CD4-positive, alpha-beta T cell treated with Interleukin-2 at 100 ng/mL for 4 hours (primary cell): ENCODE results near the gene SELPLG.
"Not testable (repeated sequence)": the region's sequence is repeated elsewhere in the genome, so short reads cannot be mapped to it uniquely, and the experiment has no call there.

Experiments used
- DNase-seq: peaks from one replicate; pipeline ENCODE4 v3.0.0-alpha.2; 2020; ENCODE audit warnings: low spot score

SELPLG gene

DNA sequence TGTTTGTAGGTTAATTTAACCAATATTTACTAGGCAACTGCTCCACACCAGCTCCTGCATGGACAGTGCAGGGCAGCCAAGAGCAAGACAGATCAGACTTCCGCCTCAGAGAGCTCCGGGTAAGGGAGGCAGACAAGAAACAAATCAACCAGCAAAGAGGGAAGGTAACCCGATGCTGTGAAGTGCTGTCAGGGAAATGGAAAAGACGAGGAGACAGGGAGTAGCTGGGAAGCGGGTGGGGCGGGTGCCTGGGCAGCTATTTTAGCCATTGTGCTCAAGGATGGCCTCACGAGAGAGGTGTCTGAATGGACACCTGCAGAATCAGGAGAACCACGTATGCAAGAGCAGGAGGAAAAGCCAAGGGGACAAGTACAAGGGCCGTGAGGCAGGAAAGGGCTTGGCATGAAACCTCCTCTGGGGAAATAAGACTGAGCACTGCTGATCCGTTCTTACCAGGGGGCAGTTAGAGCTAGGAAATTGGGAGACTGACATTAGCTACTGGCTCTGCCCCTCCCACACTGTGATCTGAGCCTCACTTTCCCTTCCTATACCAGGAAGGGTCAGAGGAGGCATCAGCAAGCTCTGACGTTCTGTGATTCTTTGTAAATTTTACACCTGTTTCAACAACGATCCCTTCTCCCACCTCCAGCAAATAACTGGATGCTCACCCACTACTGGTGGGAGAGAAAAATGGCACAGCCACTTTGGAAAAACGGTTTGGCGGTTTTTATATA, 29.3 kb downstream of the SELPLG start:
- no peak for DNase-seq

DNA sequence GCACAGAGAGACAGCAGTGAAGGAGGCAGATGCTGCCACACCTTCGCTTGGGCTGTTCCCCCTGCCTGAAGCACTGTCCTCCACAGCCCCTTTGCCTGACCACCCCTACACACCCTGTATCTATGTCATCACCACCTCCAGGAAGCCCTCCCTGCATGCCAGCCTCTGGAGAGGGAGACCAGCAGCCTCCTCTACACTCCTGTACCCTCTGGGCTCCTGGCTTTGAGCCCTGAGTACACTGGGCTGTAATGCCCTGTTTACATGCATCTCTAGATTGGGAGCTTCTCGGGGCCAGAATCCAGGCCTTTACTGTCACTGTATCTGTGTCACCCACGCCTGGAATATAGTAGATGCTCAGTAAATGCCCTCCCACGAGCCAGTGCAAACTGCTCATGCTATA, 30.0 kb downstream of the SELPLG start:
- no peak for DNase-seq

GRCh38 chr12:108602976-108603704, 30.6 kb downstream of the SELPLG start:
- DNase-seq, result no peak

DNA sequence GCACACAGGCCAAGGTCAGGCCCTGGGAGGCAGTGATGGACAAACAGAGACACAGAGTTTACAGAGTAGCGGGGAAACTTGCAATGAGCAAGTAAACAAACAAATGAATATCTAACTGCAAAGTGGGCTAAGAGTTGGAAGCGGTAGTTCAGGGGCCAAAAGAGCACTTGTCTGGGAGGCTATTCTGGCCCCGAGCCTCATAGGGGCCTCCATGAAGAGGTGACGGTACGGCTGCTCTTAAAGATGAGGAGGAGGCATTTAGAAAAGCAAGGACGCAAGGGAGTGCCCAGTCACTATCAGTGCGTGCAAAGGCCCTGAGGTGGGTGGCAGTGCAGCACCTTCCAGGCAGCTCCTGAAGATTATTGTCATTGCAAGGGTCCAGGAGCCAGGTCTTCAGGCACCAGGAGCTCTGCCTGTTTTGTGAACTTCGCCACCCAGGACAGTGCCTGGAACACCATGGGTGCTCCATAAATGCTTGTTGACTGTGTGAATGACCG, 31.4 kb downstream of the SELPLG start:
- no peak for DNase-seq

GRCh38 chr12:108600702-108601007, 33.0 kb downstream of the SELPLG start:
- DNase-seq, result no peak

- no peak for DNase-seq
These were observed 33.6 kb downstream of the SELPLG start for GRCh38 chr12:108599948-108600701.

DNA sequence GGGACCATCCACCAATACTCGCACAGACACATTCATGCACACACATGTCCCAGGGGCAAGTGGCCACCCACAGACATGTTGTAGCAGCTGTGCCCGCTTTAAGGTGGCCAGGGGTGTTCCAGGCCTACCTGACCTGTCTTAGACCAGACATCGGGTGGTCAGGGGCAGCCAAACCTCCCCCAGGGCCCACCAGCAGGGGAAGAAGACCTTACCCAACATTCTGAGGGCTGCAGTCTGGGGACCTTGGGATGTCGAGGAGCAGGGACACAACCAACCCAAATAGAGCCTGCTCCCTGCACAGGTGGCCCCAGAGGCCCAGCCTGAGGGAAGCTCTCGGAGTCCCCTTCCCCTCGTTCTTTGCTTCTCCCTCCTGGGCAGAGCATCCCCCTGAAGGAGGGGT, 34.2 kb downstream of the SELPLG start:
- DNase-seq, result no peak

- no peak for DNase-seq
These were observed 35.0 kb downstream of the SELPLG start for GRCh38 chr12:108598553-108599250.

GRCh38 chr12:108597559-108598471, 35.9 kb downstream of the SELPLG start, which contains the start of gene TMEM119:
Gene TMEM119, minus strand, starts transcription at chr12:108598084. Its CDS starts 5,701 bp downstream, at chr12:108592383.
- DNase-seq, result no peak

DNA sequence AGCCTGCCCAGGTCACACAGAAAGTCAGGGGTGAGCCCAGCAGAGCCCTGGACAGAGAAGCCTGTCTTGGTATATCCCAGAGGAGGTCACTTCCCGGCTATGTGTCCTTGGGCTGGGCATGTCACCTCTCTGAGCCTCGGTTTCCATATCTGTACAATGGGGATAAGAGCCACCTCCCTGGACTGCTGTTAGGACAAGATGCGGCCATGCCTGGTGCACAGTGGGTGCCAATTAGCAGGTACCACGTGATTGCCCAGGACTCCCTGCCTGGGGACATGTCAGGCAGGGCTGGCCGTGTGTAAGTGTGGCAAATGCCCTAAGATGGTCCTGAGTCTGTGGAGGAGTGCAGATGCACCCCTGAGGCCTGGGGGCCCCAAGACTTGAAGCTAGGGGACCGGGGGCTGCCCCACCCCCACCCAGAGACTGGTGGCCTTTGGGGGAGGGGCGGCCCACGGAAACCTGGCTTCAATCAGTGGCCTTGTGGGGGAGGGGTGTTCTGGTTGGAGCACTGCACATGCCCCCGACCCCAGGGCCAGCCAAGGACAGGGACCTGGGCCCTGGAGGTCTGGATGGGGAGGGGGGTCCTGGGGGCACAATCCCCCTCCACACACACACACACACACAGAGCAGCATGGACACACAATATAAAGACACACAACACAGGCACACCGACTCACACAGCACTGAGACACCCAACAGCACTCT, 36.7 kb downstream of the SELPLG start:
- DNase-seq, result no peak

- no peak for DNase-seq
These were observed 37.7 kb downstream of the SELPLG start for GRCh38 chr12:108595711-108596647.

DNA sequence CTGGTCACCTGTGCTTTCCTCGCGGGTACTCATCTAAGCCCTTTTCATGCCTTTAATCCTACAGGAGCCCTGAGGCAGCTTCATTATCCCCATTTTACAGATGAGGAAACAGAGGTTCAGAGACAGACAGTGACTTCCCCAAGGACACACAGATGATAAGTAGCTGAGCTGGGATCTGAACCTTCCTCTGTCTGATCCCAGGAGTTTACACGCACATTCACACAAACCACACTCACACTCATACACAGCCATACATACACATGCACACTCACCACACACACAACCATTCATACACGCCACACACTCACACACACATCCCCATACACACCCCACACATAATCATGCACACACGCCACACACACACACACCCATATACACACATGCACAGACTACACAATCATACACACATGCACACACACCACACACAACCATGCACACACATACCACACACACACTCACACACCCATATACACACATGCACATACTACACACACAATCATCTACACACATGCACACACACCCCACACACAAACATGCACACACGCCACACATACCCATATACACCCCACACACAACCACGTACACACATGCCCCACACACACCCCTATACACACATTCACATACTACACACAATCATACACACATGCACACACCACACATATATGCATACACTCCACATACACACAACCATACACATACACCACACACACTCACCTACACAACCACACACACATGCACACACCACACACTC, 38.6 kb downstream of the SELPLG start:
- no peak for DNase-seq

- no peak for DNase-seq
These were observed 39.3 kb downstream of the SELPLG start for GRCh38 chr12:108594323-108594903.

GRCh38 chr12:108592033-108592909, 41.4 kb downstream of the SELPLG start:
- DNase-seq, result no peak

DNA sequence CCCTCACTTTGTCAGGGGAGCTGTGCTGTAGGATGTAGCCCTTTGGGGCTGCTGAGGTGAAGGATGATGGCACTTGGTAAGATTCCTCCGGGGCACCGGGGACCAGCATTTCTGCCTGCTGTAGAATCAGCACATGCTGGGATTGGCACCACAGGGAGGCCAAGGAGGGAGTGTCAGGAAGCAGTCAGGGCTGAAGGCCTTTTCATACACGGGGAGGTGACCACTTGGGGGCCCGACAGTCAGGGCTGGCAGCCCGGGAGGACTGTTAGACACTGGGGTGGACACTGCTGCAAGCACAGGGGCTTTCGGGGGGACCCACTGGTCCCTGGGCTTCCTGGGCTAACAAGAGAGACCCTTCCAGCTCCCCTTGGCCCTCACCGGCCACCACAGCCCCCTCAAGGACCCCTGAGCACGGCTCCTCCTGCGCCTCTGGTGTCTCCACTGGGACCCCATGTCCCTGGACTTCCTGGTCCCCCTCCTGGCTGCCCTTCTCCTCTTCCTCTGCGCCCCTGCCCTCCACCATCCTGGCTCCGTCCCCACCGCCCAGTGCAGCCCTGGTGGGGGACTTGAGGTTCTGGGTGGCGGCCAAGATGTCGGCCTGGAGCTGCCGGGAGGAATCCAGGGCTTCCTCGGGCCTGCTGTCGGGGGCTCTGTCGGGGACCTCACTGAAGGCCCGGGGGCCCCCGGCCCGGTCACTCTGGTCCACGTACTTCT, 42.3 kb downstream of the SELPLG start:
- DNase-seq, result no peak

DNA sequence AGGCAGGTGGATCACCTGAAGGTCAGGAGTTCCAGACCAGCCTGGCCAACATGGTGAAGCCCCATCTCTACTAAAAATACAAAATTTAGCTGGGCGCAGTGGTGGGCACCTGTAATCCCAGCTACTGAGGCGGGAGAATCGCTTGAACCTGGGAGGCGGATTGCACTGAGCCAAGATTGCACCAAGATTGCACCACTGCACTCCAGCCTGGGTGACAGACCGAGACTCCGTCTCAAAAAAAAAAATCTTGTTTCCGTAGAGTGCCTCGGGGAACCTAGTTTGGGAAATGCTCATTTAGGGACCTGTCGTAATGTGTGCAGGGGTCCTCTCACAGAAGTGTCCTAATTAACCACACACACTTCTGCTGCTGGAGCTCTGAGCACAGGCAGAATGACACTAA, 43.2 kb downstream of the SELPLG start:
- not testable (repeated sequence) for DNase-seq

GRCh38 chr12:108589840-108590229, 43.9 kb downstream of the SELPLG start:
- DNase-seq, result no peak
